Osteoblast (primary cell): ENCODE data around the gene ASCC1. TPM values are rescaled to one million over a fixed set of nuclear protein-coding genes. Genes with fewer than 3 reads are reported as not detected.

Experiments
- DNase-seq: peaks from one replicate; pipeline ENCODE4 v3.0.0; 2011; ENCODE audit warnings: low spot score, mixed read lengths; ENCODE audit not compliant: insufficient read length; ENCODE audit errors: missing footprints
- H2AFZ ChIP-seq: 2 replicates; pipeline ENCODE4 v1.6.0; 2011; ENCODE audit warnings: mild to moderate bottlenecking, low read length
- H3K27ac ChIP-seq: 2 replicates; pipeline ENCODE4 v1.5.1; 2011; ENCODE audit warnings: mild to moderate bottlenecking, low read depth, low read length, moderate library complexity
- H3K27me3 ChIP-seq: 2 replicates; pipeline ENCODE4 v1.6.0; 2012; ENCODE audit warnings: mild to moderate bottlenecking, control low read depth, inconsistent platforms, low read length, moderate library complexity; ENCODE audit not compliant: insufficient read depth
- H3K36me3 ChIP-seq: 2 replicates; pipeline ENCODE4 v1.5.1; 2011; ENCODE audit warnings: mild to moderate bottlenecking, low read length, control low read depth, moderate library complexity; ENCODE audit not compliant: insufficient read depth
- H3K4me1 ChIP-seq: 2 replicates; pipeline ENCODE4 v1.5.1; 2011; ENCODE audit warnings: mild to moderate bottlenecking, low read length, control low read depth, moderate library complexity; ENCODE audit not compliant: insufficient read depth
- H3K4me2 ChIP-seq: 2 replicates; pipeline ENCODE4 v1.6.0; 2011; ENCODE audit warnings: mild to moderate bottlenecking, low read length; ENCODE audit not compliant: insufficient read depth
- H3K4me3 ChIP-seq: fragments of 200-600 bp; sonication (generic); 3 replicates; pipeline ENCODE4 v1.5.1; 2012; ENCODE audit warnings: mild to moderate bottlenecking, low read length, inconsistent platforms; ENCODE audit not compliant: insufficient read depth
- H3K79me2 ChIP-seq: 2 replicates; pipeline ENCODE4 v1.6.0; 2012; ENCODE audit warnings: mild to moderate bottlenecking, low read length, control low read depth, inconsistent platforms; ENCODE audit not compliant: insufficient read depth
- H3K9me3 ChIP-seq: 2 replicates; pipeline ENCODE4 v1.5.1; 2011; ENCODE audit warnings: low read depth, low read length, control low read depth
- H4K20me1 ChIP-seq: 2 replicates; pipeline ENCODE4 v1.6.0; 2012; ENCODE audit warnings: mild to moderate bottlenecking, low read length, control low read depth; ENCODE audit not compliant: insufficient read depth
- CTCF ChIP-seq: IDR thresholded peaks from 2 replicates; pipeline ENCODE4 v1.5.1; 2011; ENCODE audit warnings: mild to moderate bottlenecking, low read depth, low read length, moderate library complexity; ENCODE audit errors: extremely low read depth
- total RNA-seq: library from RNA; depleted of rRNA; stranded (reverse); fragments of >200 nt; gene quantifications from 2 replicates; pipeline ENCODE4 v1.2.3, GENCODE V29; 2012

ASCC1 gene
- total RNA-seq, 1 donor = 40.2 TPM

GRCh38 chr10:72238392-72239175 lies 22.5 kb upstream of the ASCC1 start:
- no peak for TF ChIP-seq CTCF
- H3K4me3 ChIP-seq = no peak overlapping the region
- no peaks in the 10 kb centered on the region for H4K20me1 ChIP-seq

GRCh38 chr10:72235544-72236279 lies 19.6 kb upstream of the ASCC1 start:
- Histone ChIP-seq H3K27me3 (no peaks in the 10 kb centered on the region), H3K79me2 (no peaks in the 10 kb centered on the region), H4K20me1 (no peaks in the 10 kb centered on the region), H3K27ac (no peak overlapping the region), H3K36me3 (peaks cover 24% of the 10 kb centered on the region), H3K4me1 (no peaks in the 10 kb centered on the region), H2AFZ (no peak overlapping the region), H3K9me3 (no peaks in the 10 kb centered on the region), H3K4me3 (no peak overlapping the region), H3K4me2 (no peak overlapping the region)
- no peak for DNase-seq
- no peak for TF ChIP-seq CTCF

More at GRCh38 chr10:72238392-72239175, 22.5 kb upstream of the ASCC1 start:
- H3K36me3 ChIP-seq = peaks cover 11% of the 10 kb centered on the region
- DNase-seq = no peak
- H3K27ac ChIP-seq = no peak overlapping the region
- peaks cover 11% of the 10 kb centered on the region for H3K4me1 ChIP-seq
- H2AFZ ChIP-seq = no peak overlapping the region
- no peaks in the 10 kb centered on the region for H3K79me2 ChIP-seq
- H3K27me3 ChIP-seq = no peaks in the 10 kb centered on the region
- H3K4me2 ChIP-seq = no peak overlapping the region
- no peaks in the 10 kb centered on the region for H3K9me3 ChIP-seq

GRCh38 chr10:72234560-72235095 lies 18.6 kb upstream of the ASCC1 start:
- Histone ChIP-seq H3K79me2 (peaks cover 2% of the 10 kb centered on the region), H3K36me3 (peaks cover 29% of the 10 kb centered on the region), H4K20me1 (no peaks in the 10 kb centered on the region), H3K27me3 (no peaks in the 10 kb centered on the region), H3K4me3 (no peak overlapping the region), H3K9me3 (no peaks in the 10 kb centered on the region), H3K4me2 (no peak overlapping the region), H2AFZ (no peak overlapping the region), H3K4me1 (peaks cover under 1% of the 10 kb centered on the region), H3K27ac (no peak overlapping the region)
- no peak for DNase-seq
- no peak for TF ChIP-seq CTCF

- no peak overlapping the region for H3K4me2 ChIP-seq
- H3K79me2 ChIP-seq = peaks cover 2% of the 10 kb centered on the region
- DNase-seq = no peak
- H3K27me3 ChIP-seq = no peaks in the 10 kb centered on the region
- no peak overlapping the region for H3K27ac ChIP-seq
- H3K4me3 ChIP-seq = no peak overlapping the region
- TF ChIP-seq CTCF = no peak
- peaks cover 5% of the 10 kb centered on the region for H3K4me1 ChIP-seq
- no peaks in the 10 kb centered on the region for H3K9me3 ChIP-seq
- no peaks in the 10 kb centered on the region for H4K20me1 ChIP-seq
- no peak overlapping the region for H2AFZ ChIP-seq
- peaks cover 29% of the 10 kb centered on the region for H3K36me3 ChIP-seq
These were observed 17.5 kb upstream of the ASCC1 start for GRCh38 chr10:72233621-72234020.
